Measurements from ENCODE around the gene NRBP1. TPM values are rescaled to one million over a fixed set of nuclear protein-coding genes. Genes with fewer than 3 reads are reported as not detected.

NRBP1 gene
- total and polyA plus RNA-seq, 9 of the 15 experiments (the other 6 are each of a cell fraction or from before 2014, with no cell fraction given), result 2.9 to 84.5 (median 36.9) TPM

DNA sequence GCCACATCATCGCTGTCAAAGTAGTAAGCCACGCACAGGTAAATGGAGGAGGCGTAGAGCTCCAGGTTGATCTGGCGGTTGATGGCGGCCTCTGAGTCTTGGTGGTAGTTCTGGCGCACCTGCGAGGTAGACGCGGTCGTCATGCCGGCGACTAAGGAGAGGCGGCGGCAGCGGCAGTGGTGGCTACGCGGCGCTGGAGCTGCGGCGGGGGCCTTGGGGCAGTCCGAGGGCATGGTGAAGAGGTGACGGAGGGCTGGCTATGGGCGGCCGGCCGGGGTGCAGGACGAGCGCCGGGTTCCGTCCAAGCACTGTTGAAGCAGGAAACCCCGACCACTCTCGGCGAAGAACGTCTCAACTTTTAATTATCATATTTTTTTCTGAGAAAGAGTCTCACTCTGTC is 35.2 kb upstream of the NRBP1 start:
- DNase-seq (ENCODE audit: extremely low read depth in 1 of 4, low spot score in 3 of 4), result no peak
- 97% methylated on average over 7 of the region's 33 CpGs for WGBS (ENCODE audit: insufficient coverage, low coverage, missing lambda C conversion rate)

More for the DNA sequence above, 35.2 kb upstream of the NRBP1 start:
- Histone ChIP-seq H4K20me1 (replicated peaks; ENCODE audit: control insufficient read depth, insufficient read depth, low read length) (no peaks in the 10 kb centered on the region; the same call in 1 of the 2 replicates), H3K36me3 (ENCODE audit: control insufficient read depth, insufficient read depth, low read length) (peaks cover 43% of the 10 kb centered on the region; the same call in 2 of the 3 replicates), H3K79me2 (ENCODE audit: control insufficient read depth, insufficient read depth, low read length) (peaks cover 92% of the 10 kb centered on the region), H3K4me3 (no peak overlapping the region), H3K4me1 (replicated peaks in 1 of 2; ENCODE audit: control insufficient read depth in 2 of 2, insufficient read depth in 2 of 2, low read length in 2 of 2) (peaks cover 0 to 5% of the 10 kb centered on the region in 2 experiments; a peak in 3 of 5 replicates), H3K27ac (ENCODE audit: extremely low read depth, low read depth, low read length) (no peak overlapping the region), H2AFZ (ENCODE audit: low read depth, low read length) (no peak overlapping the region), H3K27me3 (ENCODE audit: control insufficient read depth in 2 of 2, insufficient read depth in 2 of 2, low read length in 2 of 2) (no peaks in the 10 kb centered on the region), H3K4me2 (ENCODE audit: insufficient read depth, low read length) (no peak overlapping the region), H3K9ac (ENCODE audit: insufficient read depth in 1 of 2, low read depth in 2 of 2, low read length in 2 of 2) (no peak overlapping the region), H3K9me1 (ENCODE audit: control insufficient read depth, insufficient read depth, low read length) (no peaks in the 10 kb centered on the region), H3K9me3 (replicated peaks; ENCODE audit: control insufficient read depth, insufficient read depth, low read depth, low read length) (no peaks in the 10 kb centered on the region)
- POLR2A ChIA-PET, result interaction anchor here (1.2 kb wide), 1 partner anchor 35 kb away, joined by 4 read pairs; no protein-coding TSS in a partner anchor
- CTCF ChIA-PET (ENCODE audit: low intra/inter-chr PET ratio), result no interaction called here
- FAIRE-seq (no peak), ATAC-seq (no peak)
- intact Hi-C loops (cut with micrococcal nuclease) (no loop called here), in situ Hi-C loops (cut with MboI) (no loop called here)
- TF ChIP-seq, protein P1, sequence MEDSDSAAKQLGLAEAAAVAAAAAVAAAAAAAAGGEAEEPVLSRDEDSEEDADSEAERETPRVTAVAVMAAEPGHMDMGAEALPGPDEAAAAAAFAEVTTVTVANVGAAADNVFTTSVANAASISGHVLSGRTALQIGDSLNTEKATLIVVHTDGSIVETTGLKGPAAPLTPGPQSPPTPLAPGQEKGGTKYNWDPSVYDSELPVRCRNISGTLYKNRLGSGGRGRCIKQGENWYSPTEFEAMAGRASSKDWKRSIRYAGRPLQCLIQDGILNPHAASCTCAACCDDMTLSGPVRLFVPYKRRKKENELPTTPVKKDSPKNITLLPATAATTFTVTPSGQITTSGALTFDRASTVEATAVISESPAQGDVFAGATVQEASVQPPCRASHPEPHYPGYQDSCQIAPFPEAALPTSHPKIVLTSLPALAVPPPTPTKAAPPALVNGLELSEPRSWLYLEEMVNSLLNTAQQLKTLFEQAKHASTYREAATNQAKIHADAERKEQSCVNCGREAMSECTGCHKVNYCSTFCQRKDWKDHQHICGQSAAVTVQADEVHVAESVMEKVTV (CRISPR knock-in tag; IDR thresholded peaks at IDR 0.05), result no peak
- TF ChIP-seq PCBP2 (IDR thresholded peaks at IDR 0.05; ENCODE audit: low read depth, low read length, poor library complexity, severe bottlenecking) (no peak), POLR2G (IDR thresholded peaks at IDR 0.05; ENCODE audit: low read depth, low read length) (0 out of 2 replicates have a peak, but pooled peaks have one; percentile 27)
- TF ChIP-seq, protein P2, sequence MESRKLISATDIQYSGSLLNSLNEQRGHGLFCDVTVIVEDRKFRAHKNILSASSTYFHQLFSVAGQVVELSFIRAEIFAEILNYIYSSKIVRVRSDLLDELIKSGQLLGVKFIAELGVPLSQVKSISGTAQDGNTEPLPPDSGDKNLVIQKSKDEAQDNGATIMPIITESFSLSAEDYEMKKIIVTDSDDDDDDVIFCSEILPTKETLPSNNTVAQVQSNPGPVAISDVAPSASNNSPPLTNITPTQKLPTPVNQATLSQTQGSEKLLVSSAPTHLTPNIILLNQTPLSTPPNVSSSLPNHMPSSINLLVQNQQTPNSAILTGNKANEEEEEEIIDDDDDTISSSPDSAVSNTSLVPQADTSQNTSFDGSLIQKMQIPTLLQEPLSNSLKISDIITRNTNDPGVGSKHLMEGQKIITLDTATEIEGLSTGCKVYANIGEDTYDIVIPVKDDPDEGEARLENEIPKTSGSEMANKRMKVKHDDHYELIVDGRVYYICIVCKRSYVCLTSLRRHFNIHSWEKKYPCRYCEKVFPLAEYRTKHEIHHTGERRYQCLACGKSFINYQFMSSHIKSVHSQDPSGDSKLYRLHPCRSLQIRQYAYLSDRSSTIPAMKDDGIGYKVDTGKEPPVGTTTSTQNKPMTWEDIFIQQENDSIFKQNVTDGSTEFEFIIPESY (CRISPR knock-in tag; IDR thresholded peaks at IDR 0.05), result peak; percentile 80; the same call in 1 of the 2 replicates
- BruUV-seq (replicated peaks), result no TSS peak

Data from K562 (cell line).